LNCAP (cell line): ENCODE results near the gene SELENOP.

Source experiments
- CTCF ChIP-seq: fragments of 450-650 bp; IDR thresholded peaks from 2 replicates; pipeline ENCODE4 v1.5.1; 2017; ENCODE audit warnings: mild to moderate bottlenecking

The SELENOP gene

DNA sequence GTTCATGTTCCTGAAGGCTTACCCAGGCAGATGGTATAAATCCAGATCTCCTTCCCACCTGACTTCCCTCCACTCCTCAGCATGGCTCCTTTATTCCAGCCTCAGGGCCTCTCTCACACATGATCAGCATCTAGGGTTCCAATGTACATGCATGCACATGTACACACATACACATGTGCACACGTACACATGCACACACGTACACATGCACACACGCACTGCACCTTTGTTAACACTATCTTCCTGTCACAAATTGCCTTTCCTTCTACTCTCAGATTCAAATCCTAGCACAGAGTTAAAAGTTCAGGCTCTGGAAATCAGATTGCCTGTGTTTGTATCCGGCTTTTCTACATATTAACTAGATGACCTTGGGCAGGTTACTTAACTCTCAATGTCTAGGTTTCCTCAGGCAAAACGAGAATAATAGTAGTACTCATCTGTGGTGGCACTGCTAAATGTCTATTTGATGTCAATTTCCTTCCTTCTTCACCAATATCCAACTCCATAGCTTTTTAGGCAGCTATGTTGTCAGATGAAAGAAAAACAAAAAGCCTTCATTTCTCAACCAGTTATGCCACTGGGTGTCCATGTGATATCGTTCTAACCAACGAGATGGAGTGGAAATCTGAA, 12.8 kb upstream of the SELENOP start:
- no peak for TF ChIP-seq CTCF

DNA sequence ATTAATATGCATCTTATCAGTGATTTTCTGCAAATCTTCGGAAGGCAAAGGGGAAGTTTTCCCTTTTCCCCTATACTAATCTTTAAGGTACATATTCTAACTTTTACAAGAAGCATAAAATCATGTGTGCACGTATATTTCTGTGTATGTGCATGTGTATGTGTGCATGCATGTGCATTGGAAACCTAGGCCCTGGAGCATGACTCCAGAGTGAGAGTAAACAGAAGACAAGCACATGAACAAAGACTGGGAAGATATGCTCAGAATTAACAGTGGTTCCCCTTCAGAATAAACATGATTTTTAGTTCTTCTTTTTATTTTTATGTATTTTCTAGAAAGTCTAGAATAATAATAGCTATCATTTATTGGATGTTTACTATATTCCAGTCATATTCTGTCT, 10.9 kb upstream of the SELENOP start:
- no peak for TF ChIP-seq CTCF

DNA sequence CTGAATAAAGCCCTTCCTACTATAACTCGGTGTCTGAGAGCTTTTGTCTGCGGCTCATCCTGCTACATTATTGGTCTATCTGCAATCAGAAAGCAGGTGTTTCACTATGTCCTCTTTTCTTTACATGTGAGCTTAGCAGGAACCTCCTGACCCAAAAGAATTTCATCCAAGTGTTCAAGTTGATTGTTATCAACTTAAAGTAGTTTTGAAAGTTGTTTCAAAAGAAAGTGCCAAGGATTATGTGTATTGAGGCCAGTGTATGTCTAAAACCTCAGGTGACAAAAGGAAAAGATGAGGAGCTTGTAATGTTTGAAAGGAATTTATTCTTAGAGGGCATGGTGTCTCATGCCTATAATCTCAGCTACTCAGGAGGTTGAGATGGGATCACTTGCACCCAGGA, 8.1 kb upstream of the SELENOP start:
- no peak for TF ChIP-seq CTCF

- TF ChIP-seq CTCF, result no peak
These were observed 1.8 kb upstream of the SELENOP start for GRCh38 chr5:42813533-42813932.

GRCh38 chr5:42812620-42813019, 928 bp upstream of the SELENOP start:
- TF ChIP-seq CTCF, result no peak

- TF ChIP-seq CTCF, result no peak
These were observed 680 bp downstream of the SELENOP start for GRCh38 chr5:42810834-42811590.

GRCh38 chr5:42808888-42809611, 2.6 kb downstream of the SELENOP start:
- TF ChIP-seq CTCF, result no peak
